Measurements from ENCODE around the gene FAM187B. TPM values are rescaled to one million over a fixed set of nuclear protein-coding genes. Genes with fewer than 3 reads are reported as not detected.
"Not testable (repeated sequence)": the region's sequence is repeated elsewhere in the genome, so short reads cannot be mapped to it uniquely, and the experiment has no call there.

The FAM187B gene
- total RNA-seq, 2 experiments from 2014 or later = not detected

GRCh38 chr19:35222373-35223015 lies 6.0 kb downstream of the FAM187B start:
- DNase-seq = no peak
- Mint-ChIP-seq H3K27me3 (no peaks in the 10 kb centered on the region), H3K4me3 (no peak overlapping the region), H3K9me3 (peaks cover 16% of the 10 kb centered on the region), H3K4me1 (peaks cover 36% of the 10 kb centered on the region), H3K36me3 (ENCODE audit: low read depth) (peaks cover 10% of the 10 kb centered on the region), H3K27ac (no peak overlapping the region)
- POLR2A ChIA-PET = no interaction called here
- CTCF ChIA-PET = interaction anchor here (0.6 to 1.0 kb wide), 2 partner anchors 8 to 273 kb away, joined by 3 read pairs; no protein-coding TSS in a partner anchor

- POLR2A ChIA-PET, H3K27me3 Mint-ChIP-seq, DNase-seq, H3K4me3 Mint-ChIP-seq, CTCF ChIA-PET: not testable (repeated sequence)
- H3K36me3 Mint-ChIP-seq (ENCODE audit: low read depth) = peaks cover 13% of the 10 kb centered on the region
- peaks cover 19% of the 10 kb centered on the region for H3K9me3 Mint-ChIP-seq
- peak overlapping the region; percentile 63 for H3K27ac Mint-ChIP-seq
- H3K4me1 Mint-ChIP-seq = peaks cover 45% of the 10 kb centered on the region
Observed at GRCh38 chr19:35220973-35221590, 7.5 kb downstream of the FAM187B start.

DNA sequence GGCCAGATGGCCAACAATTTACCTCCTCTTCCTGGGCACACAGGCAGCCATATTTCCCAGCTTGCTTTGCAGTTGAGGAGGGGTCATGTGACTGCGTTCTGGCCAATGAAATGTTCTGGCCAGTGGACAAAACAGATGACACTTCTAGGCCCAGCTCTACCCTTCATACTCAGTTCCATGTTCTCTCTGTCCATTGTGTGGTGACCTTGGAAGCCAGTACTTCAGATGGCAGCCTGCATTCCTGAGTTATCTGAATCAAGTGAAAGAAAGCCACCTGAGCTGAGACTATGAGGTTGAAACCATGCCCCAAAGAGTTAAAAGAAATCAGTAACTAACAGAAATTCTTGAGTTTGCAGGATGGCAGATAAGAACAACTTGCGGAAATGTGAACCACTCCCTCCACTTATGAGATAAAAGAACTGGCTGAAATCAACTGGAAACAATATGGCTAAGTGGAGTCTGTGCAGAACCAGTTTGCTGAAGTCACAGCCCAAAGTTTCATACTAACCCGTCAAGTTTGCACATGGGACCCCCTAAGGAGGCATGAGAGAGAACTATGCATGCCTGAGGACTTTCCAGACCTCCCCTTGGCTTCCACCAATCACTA lies 8.1 kb downstream of the FAM187B start:
- CTCF ChIA-PET = no interaction called here
- no peak for DNase-seq
- Mint-ChIP-seq H3K27ac (peak overlapping the region; percentile 63), H3K4me3 (no peak overlapping the region), H3K4me1 (peaks cover 42% of the 10 kb centered on the region), H3K27me3 (no peaks in the 10 kb centered on the region), H3K36me3 (ENCODE audit: low read depth) (peaks cover 13% of the 10 kb centered on the region), H3K9me3 (peaks cover 19% of the 10 kb centered on the region)
- POLR2A ChIA-PET = no interaction called here

GRCh38 chr19:35219008-35219407 lies 9.5 kb downstream of the FAM187B start:
- Mint-ChIP-seq H3K36me3 (ENCODE audit: low read depth) (peaks cover 13% of the 10 kb centered on the region), H3K4me1 (peaks cover 49% of the 10 kb centered on the region), H3K9me3 (peaks cover 19% of the 10 kb centered on the region), H3K27me3 (no peaks in the 10 kb centered on the region), H3K27ac (no peak overlapping the region), H3K4me3 (no peak overlapping the region)
- CTCF ChIA-PET = no interaction called here
- no peak for DNase-seq
- POLR2A ChIA-PET = no interaction called here

- DNase-seq = no peak
- no peaks in the 10 kb centered on the region for H3K27me3 Mint-ChIP-seq
- ChIA-PET POLR2A (interaction anchor here (0.6 kb wide), 1 partner anchor 15 kb away, joined by 3 read pairs; no protein-coding TSS in a partner anchor), CTCF (interaction anchor here (1.3 to 1.9 kb wide), 2 partner anchors 8 to 76 kb away, joined by 5 to 13 read pairs; no protein-coding TSS in a partner anchor)
- no peak overlapping the region for H3K4me3 Mint-ChIP-seq
- peaks cover 19% of the 10 kb centered on the region for H3K9me3 Mint-ChIP-seq
- H3K27ac Mint-ChIP-seq = peak overlapping the region; percentile 33
- H3K4me1 Mint-ChIP-seq = peaks cover 54% of the 10 kb centered on the region
- H3K36me3 Mint-ChIP-seq (ENCODE audit: low read depth) = peaks cover 13% of the 10 kb centered on the region
Observed at GRCh38 chr19:35217649-35217990, 10.9 kb downstream of the FAM187B start.

DNA sequence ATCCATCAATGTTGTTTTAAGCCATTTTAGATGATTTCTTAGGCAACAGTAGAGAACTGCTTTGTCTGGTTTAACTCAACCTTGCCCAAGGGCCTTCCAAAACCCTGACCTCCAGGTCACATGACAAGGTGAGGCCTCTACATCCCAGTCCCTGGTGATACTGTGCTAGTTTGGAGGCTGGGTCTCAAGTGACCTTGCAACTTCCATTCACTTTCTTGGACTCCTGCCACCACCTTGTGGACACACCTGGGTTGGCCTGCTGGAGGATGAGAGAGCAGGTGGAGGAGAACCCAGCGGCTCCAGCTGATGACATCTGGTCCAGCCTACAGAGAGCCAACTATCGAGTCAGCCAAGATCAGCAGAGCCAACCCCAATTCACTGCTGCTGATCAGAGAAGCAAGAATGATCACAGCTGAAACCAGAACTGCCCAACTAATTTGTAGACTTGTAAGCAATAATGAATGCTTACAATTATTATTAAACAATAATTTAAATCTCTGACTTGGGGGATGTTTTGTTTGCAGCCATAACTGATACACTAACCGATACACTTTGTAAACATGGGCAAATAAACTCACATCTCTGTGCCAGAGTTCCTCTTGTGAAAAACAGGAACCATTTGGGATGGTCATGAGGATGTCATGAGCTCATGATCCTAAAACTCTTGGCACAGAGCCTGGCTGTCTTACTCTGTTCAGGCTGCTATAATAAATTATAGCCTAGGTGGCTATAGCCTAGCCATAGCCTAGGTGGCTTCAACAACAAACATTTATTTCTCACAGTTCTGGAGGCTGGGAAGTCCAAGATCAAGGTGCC lies 11.5 kb downstream of the FAM187B start:
- Mint-ChIP-seq H3K27me3 (no peaks in the 10 kb centered on the region), H3K36me3 (ENCODE audit: low read depth) (peaks cover 15% of the 10 kb centered on the region), H3K4me3 (no peak overlapping the region), H3K27ac (peak overlapping the region; percentile 33), H3K4me1 (peaks cover 60% of the 10 kb centered on the region), H3K9me3 (peaks cover 19% of the 10 kb centered on the region)
- ChIA-PET POLR2A (interaction anchor here (0.6 kb wide), 1 partner anchor 16 kb away, joined by 3 read pairs; no protein-coding TSS in a partner anchor), CTCF (interaction anchor here (0.6 to 1.9 kb wide), 6 partner anchors 9 to 75 kb away, joined by 3 to 13 read pairs (median 3); partner anchors contain the start of gene FXYD7)
- DNase-seq = peak; percentile 69

DNA sequence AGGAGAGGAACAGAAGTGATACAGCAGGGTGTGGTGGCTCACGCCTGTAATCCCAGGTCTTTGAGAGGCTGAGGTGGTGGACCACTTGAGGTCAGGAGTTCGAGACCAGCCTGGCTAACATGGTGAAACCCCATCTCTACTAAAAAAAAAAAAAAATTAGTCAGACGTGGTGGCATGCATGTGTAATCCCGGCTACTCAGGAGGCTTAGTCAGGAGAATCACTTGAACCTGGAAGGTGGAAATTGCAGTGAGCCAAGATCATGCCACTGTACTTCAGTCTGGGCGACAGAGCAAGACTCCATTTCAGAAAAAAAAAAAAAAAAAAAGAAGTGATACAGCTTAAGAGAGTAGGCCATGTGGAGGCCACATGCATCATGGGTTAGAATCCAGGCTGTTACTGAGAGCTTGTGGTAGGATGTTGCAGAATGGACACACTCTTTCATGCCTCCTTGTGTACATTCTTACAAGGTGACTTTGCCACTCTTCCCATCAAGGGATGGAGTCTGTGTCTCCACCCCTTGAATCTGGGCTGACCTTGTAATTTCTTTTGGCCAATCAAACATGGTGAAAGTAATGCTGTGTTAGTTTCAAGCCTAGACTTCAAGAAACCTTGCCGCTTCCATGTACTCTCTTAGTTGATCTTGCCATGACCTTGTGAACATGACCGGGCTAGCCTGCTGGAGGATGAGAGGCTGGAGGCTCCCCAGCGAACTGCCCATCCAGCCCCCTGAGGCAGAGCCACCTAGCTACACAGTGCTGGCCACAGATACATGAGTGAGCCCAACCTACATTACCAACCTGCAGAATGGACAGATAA lies 12.3 kb downstream of the FAM187B start:
- no peak for DNase-seq
- ChIA-PET POLR2A (no interaction called here), CTCF (interaction anchor here (0.7 to 1.9 kb wide), 5 partner anchors 10 to 75 kb away, joined by 3 to 13 read pairs (median 3); partner anchors contain the start of gene FXYD7)
- peaks cover 19% of the 10 kb centered on the region for H3K9me3 Mint-ChIP-seq
- H3K27me3 Mint-ChIP-seq = no peaks in the 10 kb centered on the region
- H3K4me1 Mint-ChIP-seq = peaks cover 67% of the 10 kb centered on the region
- peak overlapping the region; percentile 74 for H3K27ac Mint-ChIP-seq
- no peak overlapping the region for H3K4me3 Mint-ChIP-seq
- peaks cover 16% of the 10 kb centered on the region for H3K36me3 Mint-ChIP-seq (ENCODE audit: low read depth)

DNA sequence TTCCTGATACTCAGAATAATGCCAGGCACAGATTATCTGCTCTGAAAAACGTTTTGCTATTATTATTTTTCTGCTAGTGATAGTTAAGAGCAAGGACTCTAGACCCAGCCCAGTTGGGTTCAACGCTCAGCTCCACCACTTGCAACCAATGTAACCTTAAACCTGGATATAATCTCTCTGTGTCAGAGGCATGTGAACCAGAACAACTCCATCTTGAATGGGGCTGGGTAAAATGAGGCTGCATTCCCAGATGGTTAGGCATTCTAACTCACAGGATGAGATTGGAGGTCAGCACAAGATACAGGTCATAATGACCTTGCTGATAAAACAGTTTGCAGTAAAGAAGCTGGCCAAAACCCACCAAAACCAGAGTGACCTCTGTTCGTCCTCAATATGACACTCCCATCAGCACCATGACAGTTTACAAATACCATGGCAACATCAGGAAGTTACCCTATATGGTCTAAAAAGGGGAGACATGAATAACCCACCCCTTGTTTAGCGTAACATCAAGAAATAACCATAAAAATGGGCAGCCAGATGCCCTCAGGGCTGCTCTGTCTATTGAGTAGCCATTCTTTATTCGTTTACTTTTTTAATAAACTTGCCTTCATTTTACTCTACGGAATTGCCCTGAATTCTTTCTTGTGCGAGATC lies 13.6 kb downstream of the FAM187B start:
- Mint-ChIP-seq H3K27ac (peak overlapping the region; percentile 99), H3K4me3 (no peak overlapping the region), H3K27me3 (no peaks in the 10 kb centered on the region), H3K9me3 (peaks cover 13% of the 10 kb centered on the region), H3K36me3 (ENCODE audit: low read depth) (peaks cover 13% of the 10 kb centered on the region), H3K4me1 (peaks cover 70% of the 10 kb centered on the region)
- ChIA-PET POLR2A (no interaction called here), CTCF (interaction anchor here (1.1 kb wide), 2 partner anchors 8 to 74 kb away, joined by 3 read pairs; no protein-coding TSS in a partner anchor)
- no peak for DNase-seq

DNA sequence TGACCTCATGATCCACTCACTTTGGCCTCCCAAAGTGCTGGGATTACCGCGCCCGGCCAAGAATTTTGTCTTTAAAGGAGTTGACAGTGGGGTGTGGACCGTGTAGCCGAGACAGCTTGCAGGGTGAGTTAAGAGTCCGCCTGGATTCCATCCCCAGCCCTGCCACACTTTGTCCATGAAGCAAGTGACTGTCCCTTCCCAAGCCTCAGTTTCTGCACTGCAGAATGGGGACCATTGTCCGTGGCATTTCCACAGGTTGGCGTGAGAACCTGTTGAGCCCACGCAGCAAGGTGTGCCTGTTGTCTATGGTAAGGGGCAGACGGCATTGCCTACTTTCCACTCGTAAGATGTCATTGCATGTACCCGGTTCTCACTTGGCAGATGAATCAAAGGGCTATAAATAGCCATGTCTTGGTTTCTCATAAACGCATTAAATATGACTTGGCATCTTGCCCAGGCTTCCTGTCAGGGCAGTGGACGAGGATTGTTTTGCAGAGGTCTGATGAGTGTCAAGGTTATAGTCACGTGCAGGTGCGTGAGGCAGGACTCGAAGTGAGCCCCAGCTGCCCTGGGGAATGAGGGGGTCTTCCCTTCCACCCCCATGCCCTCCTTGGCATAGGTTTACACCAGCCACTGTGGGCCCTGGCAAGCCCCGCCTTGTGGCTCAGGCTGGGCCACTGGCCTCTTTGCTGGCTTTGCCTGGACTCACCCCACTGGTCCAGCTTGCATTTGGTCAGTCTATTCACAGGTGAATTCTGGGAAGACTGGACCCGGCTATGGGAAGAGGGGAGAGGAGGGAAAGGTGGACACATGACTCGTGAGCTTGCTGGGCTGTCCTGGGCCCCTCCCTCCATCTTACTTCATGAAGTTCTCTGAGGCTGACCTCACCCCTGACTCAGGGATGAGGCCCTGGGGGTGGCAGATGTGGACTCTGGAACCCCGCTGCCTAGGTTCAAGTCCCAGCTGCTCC lies 14.6 kb downstream of the FAM187B start:
- Mint-ChIP-seq H3K4me3 (peak overlapping the region; percentile 16), H3K36me3 (ENCODE audit: low read depth) (peaks cover 14% of the 10 kb centered on the region), H3K27me3 (no peaks in the 10 kb centered on the region), H3K9me3 (peaks cover 10% of the 10 kb centered on the region), H3K27ac (peak overlapping the region; percentile 99), H3K4me1 (peaks cover 75% of the 10 kb centered on the region)
- CTCF ChIA-PET = interaction anchor here (0.9 to 1.2 kb wide), 4 partner anchors 9 to 73 kb away, joined by 3 read pairs; no protein-coding TSS in a partner anchor
- DNase-seq = peak; percentile 87
- POLR2A ChIA-PET = no interaction called here

- Mint-ChIP-seq H3K27me3 (no peaks in the 10 kb centered on the region), H3K36me3 (ENCODE audit: low read depth) (peaks cover 19% of the 10 kb centered on the region), H3K4me3 (peak overlapping the region; percentile 53), H3K9me3 (peaks cover 10% of the 10 kb centered on the region), H3K27ac (peak overlapping the region; percentile 99), H3K4me1 (peaks cover 86% of the 10 kb centered on the region)
- POLR2A ChIA-PET = no interaction called here
- CTCF ChIA-PET = interaction anchor here (1.6 to 1.9 kb wide), 2 partner anchors 71 to 76 kb away, joined by 4 to 5 read pairs; no protein-coding TSS in a partner anchor
- no peak for DNase-seq
Observed at GRCh38 chr19:35212241-35212640, 16.3 kb downstream of the FAM187B start.
